ENCODE results near the gene SMC5.
"Not testable (repeated sequence)": the region's sequence is repeated elsewhere in the genome, so short reads cannot be mapped to it uniquely, and the experiment has no call there.

DNA sequence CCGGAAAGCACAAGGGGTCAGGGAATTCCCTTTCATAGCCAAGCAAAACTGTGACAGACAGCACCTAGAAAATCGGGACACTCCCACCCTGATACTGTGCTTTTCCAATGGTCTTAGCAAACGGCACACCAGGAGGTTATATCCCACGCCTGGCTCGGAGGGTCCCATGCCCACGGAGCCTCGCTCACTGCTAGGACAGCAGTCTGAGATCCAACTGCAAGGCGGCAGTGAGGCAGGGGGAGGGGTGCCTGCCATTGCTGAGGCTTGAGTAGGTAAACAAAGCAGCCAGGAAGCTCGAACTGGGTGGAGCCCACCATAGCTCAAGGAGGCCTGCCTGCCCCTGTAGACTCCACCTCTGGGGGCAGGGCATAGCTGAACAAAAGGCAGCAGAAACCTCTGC lies 24.6 kb upstream of the SMC5 start:
- not testable (repeated sequence) for TF ChIP-seq POLR2A (IDR thresholded peaks at IDR 0.05)
- TF ChIP-seq, protein P1, sequence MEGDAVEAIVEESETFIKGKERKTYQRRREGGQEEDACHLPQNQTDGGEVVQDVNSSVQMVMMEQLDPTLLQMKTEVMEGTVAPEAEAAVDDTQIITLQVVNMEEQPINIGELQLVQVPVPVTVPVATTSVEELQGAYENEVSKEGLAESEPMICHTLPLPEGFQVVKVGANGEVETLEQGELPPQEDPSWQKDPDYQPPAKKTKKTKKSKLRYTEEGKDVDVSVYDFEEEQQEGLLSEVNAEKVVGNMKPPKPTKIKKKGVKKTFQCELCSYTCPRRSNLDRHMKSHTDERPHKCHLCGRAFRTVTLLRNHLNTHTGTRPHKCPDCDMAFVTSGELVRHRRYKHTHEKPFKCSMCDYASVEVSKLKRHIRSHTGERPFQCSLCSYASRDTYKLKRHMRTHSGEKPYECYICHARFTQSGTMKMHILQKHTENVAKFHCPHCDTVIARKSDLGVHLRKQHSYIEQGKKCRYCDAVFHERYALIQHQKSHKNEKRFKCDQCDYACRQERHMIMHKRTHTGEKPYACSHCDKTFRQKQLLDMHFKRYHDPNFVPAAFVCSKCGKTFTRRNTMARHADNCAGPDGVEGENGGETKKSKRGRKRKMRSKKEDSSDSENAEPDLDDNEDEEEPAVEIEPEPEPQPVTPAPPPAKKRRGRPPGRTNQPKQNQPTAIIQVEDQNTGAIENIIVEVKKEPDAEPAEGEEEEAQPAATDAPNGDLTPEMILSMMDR (IDR thresholded peaks at IDR 0.05) = not testable (repeated sequence)

Measured in transverse colon (tissue), 3 donors.